ENCODE measurements around the gene CDH4.

Gene CDH4

GRCh38 chr20:61543086-61543485 is 291.0 kb downstream of the CDH4 start:
- DNase-seq, result no peak

GRCh38 chr20:61543931-61544745 is 292.1 kb downstream of the CDH4 start:
- no peak for DNase-seq

- DNase-seq, result no peak
Observed at GRCh38 chr20:61544910-61545889, 293.1 kb downstream of the CDH4 start.

GRCh38 chr20:61546641-61547040 is 294.6 kb downstream of the CDH4 start:
- DNase-seq, result no peak

- DNase-seq, result no peak
Observed at GRCh38 chr20:61548069-61548468, 296.0 kb downstream of the CDH4 start.

- DNase-seq, result no peak
Observed at GRCh38 chr20:61549865-61550264, 297.8 kb downstream of the CDH4 start.

GRCh38 chr20:61551401-61551800 is 299.3 kb downstream of the CDH4 start:
- DNase-seq, result no peak

GRCh38 chr20:61554617-61555016 is 302.6 kb downstream of the CDH4 start:
- no peak for DNase-seq

- DNase-seq, result no peak
Observed at GRCh38 chr20:61555566-61555965, 303.5 kb downstream of the CDH4 start.

- DNase-seq, result no peak
Observed at GRCh38 chr20:61556111-61556510, 304.1 kb downstream of the CDH4 start.

GRCh38 chr20:61556673-61557072 is 304.6 kb downstream of the CDH4 start:
- DNase-seq, result no peak

- no peak for DNase-seq
Observed at GRCh38 chr20:61557621-61558020, 305.6 kb downstream of the CDH4 start.

GRCh38 chr20:61558726-61559125 is 306.7 kb downstream of the CDH4 start:
- DNase-seq, result no peak

GRCh38 chr20:61559706-61560315 is 307.8 kb downstream of the CDH4 start:
- no peak for DNase-seq

- no peak for DNase-seq
Observed at GRCh38 chr20:61560361-61560853, 308.3 kb downstream of the CDH4 start.

- no peak for DNase-seq
Observed at GRCh38 chr20:61561111-61561830, 309.2 kb downstream of the CDH4 start.

GRCh38 chr20:61562491-61562890 is 310.4 kb downstream of the CDH4 start:
- no peak for DNase-seq

- no peak for DNase-seq
Observed at GRCh38 chr20:61562897-61563504, 310.9 kb downstream of the CDH4 start.

GRCh38 chr20:61564628-61565027 is 312.6 kb downstream of the CDH4 start:
- DNase-seq, result no peak

- no peak for DNase-seq
Observed at GRCh38 chr20:61565791-61566190, 313.7 kb downstream of the CDH4 start.

- DNase-seq, result no peak
Observed at GRCh38 chr20:61566691-61567090, 314.6 kb downstream of the CDH4 start.

- DNase-seq, result no peak
Observed at GRCh38 chr20:61567204-61567603, 315.1 kb downstream of the CDH4 start.
